Fibroblast of the aortic adventitia (primary cell): ENCODE results near the gene CDON. TPM values are rescaled to one million over a fixed set of nuclear protein-coding genes. Genes with fewer than 3 reads are reported as not detected.

Source experiments
- DNase-seq: peaks from one replicate; pipeline ENCODE4 v3.0.0-alpha.2; 2010; ENCODE audit warnings: low read depth
- H3K4me3 ChIP-seq: 2 replicates; pipeline ENCODE4 v1.5.1; 2011; ENCODE audit warnings: low read depth, mild to moderate bottlenecking, control low read depth, low read length, moderate library complexity
- CTCF ChIP-seq: IDR thresholded peaks from 2 replicates; pipeline ENCODE4 v1.5.1; 2011; ENCODE audit warnings: mild to moderate bottlenecking, low read length, control low read depth, inconsistent platforms; ENCODE audit not compliant: insufficient read depth
- total RNA-seq: library from RNA; depleted of rRNA; stranded (reverse); fragments of >200 nt; gene quantifications from 2 replicates; pipeline ENCODE4 v1.2.3, GENCODE V29; 2012; ENCODE audit warnings: low replicate concordance

The CDON gene
- total RNA-seq, 1 donor = 54.4 TPM

GRCh38 chr11:126105022-126105747 is 42.5 kb upstream of the CDON start:
- no peak for TF ChIP-seq CTCF

GRCh38 chr11:126104420-126104819 is 41.8 kb upstream of the CDON start:
- no peak for TF ChIP-seq CTCF
- no peak for DNase-seq
- H3K4me3 ChIP-seq = no peak overlapping the region

More at GRCh38 chr11:126105022-126105747, 42.5 kb upstream of the CDON start:
- DNase-seq = no peak
- H3K4me3 ChIP-seq = no peak overlapping the region

GRCh38 chr11:126103150-126103549 is 40.5 kb upstream of the CDON start:
- DNase-seq = no peak

GRCh38 chr11:126102436-126102981 is 39.8 kb upstream of the CDON start:
- TF ChIP-seq CTCF = no peak
- DNase-seq = peak; percentile 79
- H3K4me3 ChIP-seq = no peak overlapping the region

More at GRCh38 chr11:126103150-126103549, 40.5 kb upstream of the CDON start:
- no peak overlapping the region for H3K4me3 ChIP-seq
- TF ChIP-seq CTCF = no peak

- no peak overlapping the region for H3K4me3 ChIP-seq
- TF ChIP-seq CTCF = no peak
- DNase-seq = no peak
Observed at GRCh38 chr11:126101930-126102283, 39.2 kb upstream of the CDON start.

- DNase-seq = peak; percentile 36
- TF ChIP-seq CTCF = no peak
- H3K4me3 ChIP-seq = no peak overlapping the region
Observed at GRCh38 chr11:126101251-126101929, 38.7 kb upstream of the CDON start.
